Measurements from ENCODE around the gene PHF21A.

PHF21A gene

DNA sequence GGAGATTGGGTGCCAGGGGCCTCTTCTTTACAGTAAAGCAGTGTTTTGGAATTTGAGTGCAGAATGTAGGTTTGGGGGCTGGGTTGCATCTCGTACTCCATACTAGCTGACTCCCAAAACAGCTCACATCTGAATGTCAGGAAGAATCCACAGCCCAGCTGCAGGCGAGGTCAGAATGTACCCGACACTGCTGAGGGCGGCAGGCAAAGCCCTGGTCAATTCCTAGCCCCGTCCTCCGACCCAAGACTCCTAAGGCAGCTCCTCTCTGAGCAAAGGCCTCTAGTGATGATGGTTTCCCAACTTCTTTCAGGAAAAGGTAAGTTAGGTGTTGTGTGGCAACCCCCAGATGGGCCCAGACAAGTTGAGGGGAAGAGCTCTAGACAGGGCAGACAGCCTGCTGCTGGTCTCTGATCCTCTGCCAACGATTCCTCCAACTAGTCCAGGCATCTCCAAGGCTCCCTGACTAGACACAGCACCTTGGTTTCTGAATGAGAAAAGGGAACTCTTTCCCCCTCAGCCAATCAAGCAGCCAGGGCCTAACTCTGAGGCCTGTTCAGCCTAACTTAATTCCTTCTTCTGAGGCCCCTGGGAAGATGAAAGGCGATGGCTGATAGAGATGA is 190.2 kb downstream of the PHF21A start:
- Histone ChIP-seq H3F3A (ENCODE audit: low read depth) (no peaks in the 10 kb centered on the region), H3K27me3 (ENCODE audit: insufficient read depth, low read length, poor library complexity, severe bottlenecking) (no peaks in the 10 kb centered on the region), H3K9me2 (replicated peaks; ENCODE audit: low read depth, low read length) (no peaks in the 10 kb centered on the region), H4K20me1 (ENCODE audit: insufficient read depth, low read length, poor library complexity, severe bottlenecking) (no peaks in the 10 kb centered on the region), H3K9ac (ENCODE audit: low read depth, low read length, poor library complexity, severe bottlenecking) (no peak overlapping the region), H3K4me2 (ENCODE audit: low read depth, low read length, poor library complexity, severe bottlenecking) (no peak overlapping the region), H3K36me3 (ENCODE audit: insufficient read depth, low read length) (peaks cover 41% of the 10 kb centered on the region; the same call in 1 of the 2 replicates), H3K9me3 (ENCODE audit: insufficient read depth, low read depth, low read length) (no peaks in the 10 kb centered on the region), H2AFZ (ENCODE audit: low read length) (no peak overlapping the region), H3K4me3 (ENCODE audit: low read length, poor library complexity, severe bottlenecking) (no peak overlapping the region), H3K79me2 (ENCODE audit: insufficient read depth, low read length) (no peaks in the 10 kb centered on the region), H3K4me1 (ENCODE audit: insufficient read depth, low read length, poor library complexity, severe bottlenecking) (peaks cover 10% of the 10 kb centered on the region)
- TF ChIP-seq, protein P1, sequence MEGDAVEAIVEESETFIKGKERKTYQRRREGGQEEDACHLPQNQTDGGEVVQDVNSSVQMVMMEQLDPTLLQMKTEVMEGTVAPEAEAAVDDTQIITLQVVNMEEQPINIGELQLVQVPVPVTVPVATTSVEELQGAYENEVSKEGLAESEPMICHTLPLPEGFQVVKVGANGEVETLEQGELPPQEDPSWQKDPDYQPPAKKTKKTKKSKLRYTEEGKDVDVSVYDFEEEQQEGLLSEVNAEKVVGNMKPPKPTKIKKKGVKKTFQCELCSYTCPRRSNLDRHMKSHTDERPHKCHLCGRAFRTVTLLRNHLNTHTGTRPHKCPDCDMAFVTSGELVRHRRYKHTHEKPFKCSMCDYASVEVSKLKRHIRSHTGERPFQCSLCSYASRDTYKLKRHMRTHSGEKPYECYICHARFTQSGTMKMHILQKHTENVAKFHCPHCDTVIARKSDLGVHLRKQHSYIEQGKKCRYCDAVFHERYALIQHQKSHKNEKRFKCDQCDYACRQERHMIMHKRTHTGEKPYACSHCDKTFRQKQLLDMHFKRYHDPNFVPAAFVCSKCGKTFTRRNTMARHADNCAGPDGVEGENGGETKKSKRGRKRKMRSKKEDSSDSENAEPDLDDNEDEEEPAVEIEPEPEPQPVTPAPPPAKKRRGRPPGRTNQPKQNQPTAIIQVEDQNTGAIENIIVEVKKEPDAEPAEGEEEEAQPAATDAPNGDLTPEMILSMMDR (conservative IDR thresholded peaks at IDR 0.05; ENCODE audit: low read length): no peak
- TF ChIP-seq EZH2phosphoT487 (IDR thresholded peaks at IDR 0.05; ENCODE audit: borderline replicate concordance): no peak

DNA sequence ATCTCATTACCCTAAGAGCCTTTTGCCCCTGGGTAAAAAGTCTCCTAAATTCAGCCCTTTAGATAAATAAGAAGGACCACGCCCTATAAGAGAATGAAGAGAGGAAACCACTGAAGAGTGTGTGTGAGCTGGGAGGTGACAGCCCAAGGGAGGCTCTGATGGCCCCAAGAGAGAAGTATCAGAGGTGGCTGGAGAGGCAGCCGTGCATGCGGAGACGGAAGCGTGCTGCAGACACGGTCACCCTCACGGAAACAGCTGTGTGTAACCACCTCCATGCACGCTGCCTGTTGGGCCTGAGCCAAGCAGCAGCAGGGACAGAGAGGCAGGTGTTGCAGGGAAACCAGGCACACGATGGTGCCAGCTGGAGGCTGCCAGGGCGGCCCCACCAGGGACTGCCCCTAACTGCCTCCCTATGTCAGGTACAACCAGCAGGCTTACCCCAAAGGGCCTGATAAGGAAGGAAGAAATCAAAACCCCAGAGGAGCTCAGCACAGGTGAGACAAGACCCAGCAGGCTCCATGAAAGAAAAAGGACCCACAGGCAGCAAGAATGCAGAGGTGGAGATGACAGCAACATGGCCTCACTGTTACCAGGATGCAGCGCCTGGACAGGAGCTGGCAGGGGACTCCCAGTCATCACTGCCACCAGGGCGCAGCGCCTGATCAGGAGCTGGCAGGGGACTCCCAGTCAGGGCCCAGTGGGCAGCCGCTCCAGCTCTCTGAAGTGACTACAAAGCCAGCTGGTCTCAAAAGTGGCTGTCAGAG is 191.0 kb downstream of the PHF21A start:
- Histone ChIP-seq H3K4me3 (ENCODE audit: low read length, poor library complexity, severe bottlenecking) (no peak overlapping the region), H4K20me1 (ENCODE audit: insufficient read depth, low read length, poor library complexity, severe bottlenecking) (no peaks in the 10 kb centered on the region), H3K36me3 (ENCODE audit: insufficient read depth, low read length) (peaks cover 34% of the 10 kb centered on the region; the same call in 1 of the 2 replicates), H3K27me3 (ENCODE audit: insufficient read depth, low read length, poor library complexity, severe bottlenecking) (no peaks in the 10 kb centered on the region), H3K4me2 (ENCODE audit: low read depth, low read length, poor library complexity, severe bottlenecking) (no peak overlapping the region), H3K79me2 (ENCODE audit: insufficient read depth, low read length) (no peaks in the 10 kb centered on the region), H2AFZ (ENCODE audit: low read length) (no peak overlapping the region), H3K9ac (ENCODE audit: low read depth, low read length, poor library complexity, severe bottlenecking) (no peak overlapping the region), H3K9me3 (ENCODE audit: insufficient read depth, low read depth, low read length) (no peaks in the 10 kb centered on the region), H3F3A (ENCODE audit: low read depth) (no peaks in the 10 kb centered on the region), H3K4me1 (ENCODE audit: insufficient read depth, low read length, poor library complexity, severe bottlenecking) (peaks cover 10% of the 10 kb centered on the region), H3K9me2 (replicated peaks; ENCODE audit: low read depth, low read length) (no peaks in the 10 kb centered on the region)
- no peak for TF ChIP-seq EZH2phosphoT487 (IDR thresholded peaks at IDR 0.05; ENCODE audit: borderline replicate concordance)
- TF ChIP-seq, protein P1 (conservative IDR thresholded peaks at IDR 0.05; ENCODE audit: low read length): no peak

DNA sequence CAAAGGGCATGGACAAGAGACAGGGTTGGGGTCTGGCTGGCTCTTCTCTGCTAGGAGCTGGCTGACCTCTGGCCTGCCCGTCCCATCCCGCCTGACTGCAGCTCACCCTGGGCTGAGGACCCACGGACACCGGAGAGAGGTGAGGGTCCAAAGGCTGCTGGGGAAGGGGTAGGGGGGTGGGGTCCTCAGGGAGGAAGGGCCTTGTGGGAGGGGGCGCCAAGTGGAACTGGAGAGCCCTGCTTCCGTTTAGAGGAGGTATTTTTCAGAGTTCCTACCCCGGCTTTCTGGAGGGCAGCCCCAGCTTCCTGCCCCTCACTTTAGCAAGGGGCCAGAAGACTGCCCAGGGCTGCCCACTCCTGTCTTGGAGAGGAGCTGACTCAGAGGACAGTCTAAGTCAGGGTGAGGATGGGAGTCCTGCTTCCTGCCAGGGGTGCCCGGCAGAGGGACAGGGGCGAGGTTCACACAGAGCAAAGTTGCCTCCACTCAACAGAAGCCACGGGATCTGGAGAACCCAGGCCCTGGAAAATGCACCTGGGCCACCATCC is 191.7 kb downstream of the PHF21A start:
- Histone ChIP-seq H3K4me1 (ENCODE audit: insufficient read depth, low read length, poor library complexity, severe bottlenecking) (peaks cover 10% of the 10 kb centered on the region), H3F3A (ENCODE audit: low read depth) (no peaks in the 10 kb centered on the region), H3K9me3 (ENCODE audit: insufficient read depth, low read depth, low read length) (no peaks in the 10 kb centered on the region), H3K4me2 (ENCODE audit: low read depth, low read length, poor library complexity, severe bottlenecking) (no peak overlapping the region), H4K20me1 (ENCODE audit: insufficient read depth, low read length, poor library complexity, severe bottlenecking) (no peaks in the 10 kb centered on the region), H3K27me3 (ENCODE audit: insufficient read depth, low read length, poor library complexity, severe bottlenecking) (no peaks in the 10 kb centered on the region), H3K36me3 (ENCODE audit: insufficient read depth, low read length) (peaks cover 27% of the 10 kb centered on the region; the same call in 1 of the 2 replicates), H3K9ac (ENCODE audit: low read depth, low read length, poor library complexity, severe bottlenecking) (no peak overlapping the region), H2AFZ (ENCODE audit: low read length) (no peak overlapping the region), H3K79me2 (ENCODE audit: insufficient read depth, low read length) (no peaks in the 10 kb centered on the region), H3K9me2 (replicated peaks; ENCODE audit: low read depth, low read length) (no peaks in the 10 kb centered on the region), H3K4me3 (ENCODE audit: low read length, poor library complexity, severe bottlenecking) (no peak overlapping the region)
- TF ChIP-seq EZH2phosphoT487 (IDR thresholded peaks at IDR 0.05; ENCODE audit: borderline replicate concordance): no peak
- TF ChIP-seq, protein P1 (conservative IDR thresholded peaks at IDR 0.05; ENCODE audit: low read length): no peak
